GM12891 (cell line): Measurements from ENCODE around the gene PTPRD.

Source experiments
- DNase-seq: peaks from one replicate; pipeline ENCODE4 v3.0.0; 2011; ENCODE audit warnings: low spot score; ENCODE audit not compliant: insufficient read length
- FAIRE-seq: peaks from 2 replicates; lab custom pipeline; 2011; peaks lifted over from hg19 to GRCh38; lab: Jason Lieb, UNC
- PAX5 ChIP-seq: IDR thresholded peaks from 2 replicates; pipeline ENCODE4 v1.6.1; 2011; ENCODE audit warnings: low read length, moderate library complexity, mild to moderate bottlenecking; ENCODE audit not compliant: insufficient read depth, severe bottlenecking
- POLR2A ChIP-seq: IDR thresholded peaks from 2 replicates; pipeline ENCODE4 v1.6.1; 2011; ENCODE audit warnings: low read depth, low read length, control low read depth
- POLR2AphosphoS5 ChIP-seq: IDR thresholded peaks from 2 replicates; pipeline ENCODE4 v1.6.1; 2011; ENCODE audit warnings: low read depth, low read length, control low read depth
- POU2F2 ChIP-seq: IDR thresholded peaks from 2 replicates; pipeline ENCODE4 v1.6.1; 2011; ENCODE audit warnings: low read depth, mild to moderate bottlenecking, control low read depth, low read length, moderate library complexity
- SPI1 ChIP-seq: IDR thresholded peaks from 2 replicates; pipeline ENCODE4 v1.6.1; 2011; ENCODE audit warnings: low read depth, low read length, control low read depth
- TAF1 ChIP-seq: IDR thresholded peaks from 2 replicates; pipeline ENCODE4 v1.6.1; 2011; ENCODE audit warnings: low read depth, low read length, control low read depth

The PTPRD gene

GRCh38 chr9:8287501-8287900 is 2325.3 kb downstream of the PTPRD start:
- TF ChIP-seq POLR2A: no peak
- TF ChIP-seq PAX5: no peak
- no peak for TF ChIP-seq SPI1
- TF ChIP-seq TAF1: no peak
- no peak for TF ChIP-seq POLR2AphosphoS5
- TF ChIP-seq POU2F2: no peak
- no peak for FAIRE-seq
- DNase-seq: no peak

- DNase-seq (no peak), FAIRE-seq (no peak)
- TF ChIP-seq POLR2A: no peak
- TF ChIP-seq TAF1: no peak
- TF ChIP-seq SPI1: no peak
- no peak for TF ChIP-seq POU2F2
- TF ChIP-seq POLR2AphosphoS5: no peak
- no peak for TF ChIP-seq PAX5
Observed at GRCh38 chr9:8284884-8285283, 2327.9 kb downstream of the PTPRD start.

- FAIRE-seq (no peak), DNase-seq (no peak)
- TF ChIP-seq TAF1: no peak
- no peak for TF ChIP-seq POU2F2
Observed at GRCh38 chr9:8282535-8282934, 2330.3 kb downstream of the PTPRD start.

- TF ChIP-seq SPI1 (no peak), PAX5 (no peak), POU2F2 (no peak)
- DNase-seq (no peak), FAIRE-seq (no peak)
Observed at GRCh38 chr9:8280811-8281210, 2332.0 kb downstream of the PTPRD start.

- no peak for FAIRE-seq
- DNase-seq: no peak
- TF ChIP-seq POLR2A (no peak), PAX5 (no peak), POU2F2 (no peak), TAF1 (no peak), POLR2AphosphoS5 (no peak), SPI1 (no peak)
Observed at GRCh38 chr9:8278048-8278447, 2334.8 kb downstream of the PTPRD start.

- no peak for DNase-seq
- FAIRE-seq: no peak
- TF ChIP-seq TAF1 (no peak), POLR2A (no peak), POLR2AphosphoS5 (no peak), PAX5 (no peak), SPI1 (no peak), POU2F2 (no peak)
Observed at GRCh38 chr9:8270235-8270634, 2342.6 kb downstream of the PTPRD start.

GRCh38 chr9:8268881-8269280 is 2343.9 kb downstream of the PTPRD start:
- no peak for DNase-seq
- no peak for TF ChIP-seq PAX5
- no peak for TF ChIP-seq POU2F2
- TF ChIP-seq POLR2A: no peak
- FAIRE-seq: no peak

- DNase-seq (no peak), FAIRE-seq (no peak)
- TF ChIP-seq POLR2AphosphoS5 (no peak), SPI1 (no peak), POLR2A (no peak), TAF1 (no peak), PAX5 (no peak), POU2F2 (no peak)
Observed at GRCh38 chr9:8268216-8268878, 2344.5 kb downstream of the PTPRD start.

- no peak for DNase-seq
- FAIRE-seq: no peak
- no peak for TF ChIP-seq POLR2A
Observed at GRCh38 chr9:8267636-8268035, 2345.2 kb downstream of the PTPRD start.

GRCh38 chr9:8266861-8267260 is 2345.9 kb downstream of the PTPRD start:
- no peak for FAIRE-seq
- DNase-seq: no peak
- TF ChIP-seq POLR2A (no peak), PAX5 (no peak), POU2F2 (no peak), POLR2AphosphoS5 (no peak), SPI1 (no peak), TAF1 (no peak)
